ENCODE results near the gene BTBD16. TPM values are rescaled to one million over a fixed set of nuclear protein-coding genes. Genes with fewer than 3 reads are reported as not detected.

Gene BTBD16
- total and polyA plus RNA-seq, 8 donors = 0.10 to 2.1 (median 0.35) TPM; not detected in 2

GRCh38 chr10:122374237-122374858 lies 103.3 kb downstream of the BTBD16 start, which contains the start of gene PLEKHA1:
PLEKHA1 (plus strand) TSS chr10:122374708; CDS start chr10:122393201, 18,493 bp downstream.
- intact Hi-C loops (cut with DNase I) = no loop called here
- Histone ChIP-seq H3K27ac (peak within 1 kb of the TSS; percentile 92 to 97), H3K27me3 (peaks cover 0 to 47% of the 10 kb centered on the region in 2 donors), H3K9me3 (no peaks in the 10 kb centered on the region), H3K4me3 (peak within 1 kb of the TSS; percentile 69 to 76), H3K36me3 (no peaks in the 10 kb centered on the region), H3K4me1 (peaks cover 0 to 31% of the 10 kb centered on the region in 2 donors)
- ATAC-seq = peak; percentile 95
- TF ChIP-seq CTCF (IDR thresholded peaks at IDR 0.05) = no peak
- peak; percentile 90 to 97 (median 96) for DNase-seq

GRCh38 chr10:122374859-122375678 lies 104.0 kb downstream of the BTBD16 start:
- Histone ChIP-seq H3K4me3 (peak overlapping the region; percentile 69 to 76), H3K27me3 (peaks cover 0 to 47% of the 10 kb centered on the region in 2 donors), H3K9me3 (no peaks in the 10 kb centered on the region), H3K36me3 (no peaks in the 10 kb centered on the region), H3K27ac (peak overlapping the region; percentile 92 to 97), H3K4me1 (peaks cover 0 to 31% of the 10 kb centered on the region in 2 donors)
- peak; percentile 54 to 90 (median 69) for DNase-seq
- intact Hi-C loops (cut with DNase I) = no loop called here
- TF ChIP-seq CTCF (IDR thresholded peaks at IDR 0.05) = no peak
- ATAC-seq = peak; percentile 57

- intact Hi-C loops (cut with DNase I) = no loop called here
- peaks cover 0 to 47% of the 10 kb centered on the region in 2 donors for H3K27me3 ChIP-seq
- DNase-seq (no peak), ATAC-seq (no peak)
- peak overlapping the region; percentile 69 to 76 for H3K4me3 ChIP-seq
- no peaks in the 10 kb centered on the region for H3K36me3 ChIP-seq
- H3K4me1 ChIP-seq = peaks cover 0 to 31% of the 10 kb centered on the region in 2 donors
- no peaks in the 10 kb centered on the region for H3K9me3 ChIP-seq
- H3K27ac ChIP-seq = peak overlapping the region; percentile 92 to 97
- TF ChIP-seq CTCF (IDR thresholded peaks at IDR 0.05) = no peak
Observed at GRCh38 chr10:122375679-122376160, 104.6 kb downstream of the BTBD16 start.

- ATAC-seq = no peak
- H3K9me3 ChIP-seq = no peaks in the 10 kb centered on the region
- intact Hi-C loops (cut with DNase I) = no loop called here
- no peak for DNase-seq
- TF ChIP-seq CTCF (IDR thresholded peaks at IDR 0.05) = no peak
- H3K27ac ChIP-seq = peak overlapping the region; percentile 92 to 97
- peak overlapping the region; percentile 69 to 76 for H3K4me3 ChIP-seq
- H3K36me3 ChIP-seq = no peaks in the 10 kb centered on the region
- H3K4me1 ChIP-seq = peaks cover 0 to 31% of the 10 kb centered on the region in 2 donors
- peaks cover 0 to 47% of the 10 kb centered on the region in 2 donors for H3K27me3 ChIP-seq
Observed at GRCh38 chr10:122376364-122376961, 105.4 kb downstream of the BTBD16 start.

Data from left lung (tissue), 10 donors.